Astrocyte (in vitro differentiated cells and primary cell): Measurements from ENCODE around the gene SAP30L. TPM values are rescaled to one million over a fixed set of nuclear protein-coding genes. Genes with fewer than 3 reads are reported as not detected.

Experiments used
- DNase-seq: peaks from one replicate; pipeline ENCODE4 v3.0.0-alpha.2; 2010; ENCODE audit warnings: low read depth
- FAIRE-seq: peaks from 2 replicates; lab custom pipeline; 2011; peaks lifted over from hg19 to GRCh38; lab: Jason Lieb, UNC
- H2AFZ ChIP-seq: 2 replicates; pipeline ENCODE4 v1.6.0; 2012; ENCODE audit warnings: low read depth, low read length, inconsistent platforms
- H3K27ac ChIP-seq: 2 replicates; pipeline ENCODE4 v1.5.1; 2011; ENCODE audit warnings: low read depth, low read length, inconsistent platforms
- H3K27me3 ChIP-seq: 2 replicates; pipeline ENCODE4 v1.6.0; 2011; ENCODE audit warnings: low read length, inconsistent platforms; ENCODE audit not compliant: insufficient read depth
- H3K36me3 ChIP-seq: 2 replicates; pipeline ENCODE4 v1.5.1; 2011; ENCODE audit warnings: low read length, inconsistent platforms; ENCODE audit not compliant: insufficient read depth
- H3K4me1 ChIP-seq: 2 replicates; pipeline ENCODE4 v1.5.1; 2011; ENCODE audit warnings: low read length, inconsistent platforms; ENCODE audit not compliant: insufficient read depth
- H3K4me2 ChIP-seq: 2 replicates; pipeline ENCODE4 v1.6.0; 2012; ENCODE audit warnings: low read length, inconsistent platforms
- H3K4me3 ChIP-seq: 2 replicates; pipeline ENCODE4 v1.5.1; 2011; ENCODE audit warnings: low read depth, mild to moderate bottlenecking, low read length, inconsistent platforms; ENCODE audit not compliant: insufficient read depth
- H3K79me2 ChIP-seq: 2 replicates; pipeline ENCODE4 v1.6.0; 2012; ENCODE audit warnings: mild to moderate bottlenecking, low read length, inconsistent platforms; ENCODE audit not compliant: insufficient read depth
- H3K9ac ChIP-seq: 2 replicates; pipeline ENCODE4 v1.6.0; 2012; ENCODE audit warnings: mild to moderate bottlenecking, low read length, inconsistent platforms
- H3K9me3 ChIP-seq: 2 replicates; pipeline ENCODE4 v1.5.1; 2012; ENCODE audit warnings: low read depth, mild to moderate bottlenecking, low read length, inconsistent platforms; ENCODE audit not compliant: insufficient read depth
- H4K20me1 ChIP-seq: 2 replicates; pipeline ENCODE4 v1.6.0; 2012; ENCODE audit warnings: low read length, inconsistent platforms; ENCODE audit not compliant: insufficient read depth
- H3K27ac Mint-ChIP-seq: one replicate; pipeline ENCODE4 v1.8.0; 2021; ENCODE audit warnings: mild to moderate bottlenecking, mixed read lengths; ENCODE audit not compliant: unreplicated experiment
- H3K27me3 Mint-ChIP-seq: one replicate; pipeline ENCODE4 v1.8.0; 2021; ENCODE audit warnings: low read depth, mixed read lengths; ENCODE audit not compliant: unreplicated experiment
- H3K36me3 Mint-ChIP-seq: one replicate; pipeline ENCODE4 v1.8.0; 2021; ENCODE audit warnings: low read depth, mixed read lengths; ENCODE audit not compliant: unreplicated experiment
- H3K4me1 Mint-ChIP-seq: one replicate; pipeline ENCODE4 v1.8.0; 2021; ENCODE audit warnings: low read depth, mixed read lengths; ENCODE audit not compliant: unreplicated experiment
- H3K4me3 Mint-ChIP-seq: one replicate; pipeline ENCODE4 v1.8.0; 2021; ENCODE audit warnings: mild to moderate bottlenecking, moderate library complexity, mixed read lengths; ENCODE audit not compliant: unreplicated experiment
- H3K9me3 Mint-ChIP-seq: one replicate; pipeline ENCODE4 v1.8.0; 2021; ENCODE audit warnings: mild to moderate bottlenecking, mixed read lengths; ENCODE audit not compliant: unreplicated experiment
- EZH2 ChIP-seq: IDR thresholded peaks from 2 replicates; pipeline ENCODE4 v1.6.1; 2012; ENCODE audit warnings: mild to moderate bottlenecking, low read length, inconsistent platforms; ENCODE audit not compliant: insufficient read depth
- total RNA-seq: library from RNA; stranded (reverse); gene quantifications from 2 replicates; pipeline ENCODE4 v1.2.1, GENCODE V29; 2021
- TF ChIP-seq, protein P1 (sequence below): IDR thresholded peaks from 2 replicates; pipeline ENCODE4 v1.5.1; 2011; ENCODE audit warnings: low read depth, mild to moderate bottlenecking, inconsistent platforms, low read length, moderate library complexity; ENCODE audit not compliant: insufficient read depth

Gene SAP30L
- total RNA-seq, 1 donor from 2014 or later: 26.3 TPM

DNA sequence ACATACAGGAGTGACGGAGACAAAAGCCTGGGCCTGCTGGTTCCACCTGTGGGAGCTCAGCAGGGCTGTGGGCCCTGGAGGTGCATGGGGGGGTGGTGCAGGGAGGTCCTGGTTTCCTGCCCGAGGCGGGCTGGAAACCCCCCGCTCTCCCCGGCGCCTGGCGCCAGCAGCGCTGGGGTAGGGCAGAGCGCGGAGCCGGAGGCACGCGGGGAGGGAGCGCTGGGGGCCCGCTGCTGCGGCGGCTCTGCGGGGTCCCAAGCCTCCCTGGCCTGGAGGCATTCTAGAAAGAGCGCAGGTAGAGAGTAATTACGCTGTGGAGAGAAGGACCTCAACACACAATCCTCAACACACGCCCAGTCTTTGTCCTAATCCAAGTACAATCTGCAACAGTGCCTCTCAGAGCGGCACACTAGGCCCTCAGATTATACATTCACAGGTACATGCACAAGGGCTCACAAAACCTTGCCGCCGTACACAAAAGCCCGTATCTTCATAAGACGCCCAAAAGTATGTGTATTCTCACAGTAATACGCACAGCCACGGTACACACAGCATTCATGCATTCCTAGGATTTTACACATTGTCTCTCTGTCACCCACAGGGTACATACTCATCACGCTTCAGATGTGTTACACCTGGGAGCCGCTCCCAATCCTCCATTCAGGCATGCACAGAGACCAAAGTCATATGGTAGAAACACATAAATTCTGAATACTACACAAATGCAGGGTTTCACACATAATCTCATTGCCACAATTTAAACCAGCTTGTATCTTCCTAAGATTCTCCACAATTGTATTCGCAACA is 34.4 kb downstream of the SAP30L start:
- H3K4me1 Mint-ChIP-seq: peaks cover 1% of the 10 kb centered on the region
- H3K36me3 ChIP-seq: no peaks in the 10 kb centered on the region
- H3K27me3 ChIP-seq: peaks cover 98% of the 10 kb centered on the region
- peaks cover 31% of the 10 kb centered on the region for H4K20me1 ChIP-seq
- TF ChIP-seq EZH2: peak; percentile 62
- TF ChIP-seq, protein P1, sequence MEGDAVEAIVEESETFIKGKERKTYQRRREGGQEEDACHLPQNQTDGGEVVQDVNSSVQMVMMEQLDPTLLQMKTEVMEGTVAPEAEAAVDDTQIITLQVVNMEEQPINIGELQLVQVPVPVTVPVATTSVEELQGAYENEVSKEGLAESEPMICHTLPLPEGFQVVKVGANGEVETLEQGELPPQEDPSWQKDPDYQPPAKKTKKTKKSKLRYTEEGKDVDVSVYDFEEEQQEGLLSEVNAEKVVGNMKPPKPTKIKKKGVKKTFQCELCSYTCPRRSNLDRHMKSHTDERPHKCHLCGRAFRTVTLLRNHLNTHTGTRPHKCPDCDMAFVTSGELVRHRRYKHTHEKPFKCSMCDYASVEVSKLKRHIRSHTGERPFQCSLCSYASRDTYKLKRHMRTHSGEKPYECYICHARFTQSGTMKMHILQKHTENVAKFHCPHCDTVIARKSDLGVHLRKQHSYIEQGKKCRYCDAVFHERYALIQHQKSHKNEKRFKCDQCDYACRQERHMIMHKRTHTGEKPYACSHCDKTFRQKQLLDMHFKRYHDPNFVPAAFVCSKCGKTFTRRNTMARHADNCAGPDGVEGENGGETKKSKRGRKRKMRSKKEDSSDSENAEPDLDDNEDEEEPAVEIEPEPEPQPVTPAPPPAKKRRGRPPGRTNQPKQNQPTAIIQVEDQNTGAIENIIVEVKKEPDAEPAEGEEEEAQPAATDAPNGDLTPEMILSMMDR: no peak
- H2AFZ ChIP-seq: no peak overlapping the region
- no peak overlapping the region for H3K9ac ChIP-seq
- peaks cover 3% of the 10 kb centered on the region for H3K9me3 ChIP-seq
- no peaks in the 10 kb centered on the region for H3K36me3 Mint-ChIP-seq
- H3K79me2 ChIP-seq: no peaks in the 10 kb centered on the region
- no peak overlapping the region for H3K4me3 ChIP-seq
- DNase-seq (no peak), FAIRE-seq (no peak)
- H3K4me2 ChIP-seq: no peak overlapping the region
- peaks cover 12% of the 10 kb centered on the region for H3K4me1 ChIP-seq
- H3K27ac Mint-ChIP-seq: peak overlapping the region; percentile 42
- H3K27me3 Mint-ChIP-seq: peaks cover 84% of the 10 kb centered on the region
- H3K27ac ChIP-seq: no peak overlapping the region
- peaks cover 20% of the 10 kb centered on the region for H3K9me3 Mint-ChIP-seq
- no peak overlapping the region for H3K4me3 Mint-ChIP-seq

DNA sequence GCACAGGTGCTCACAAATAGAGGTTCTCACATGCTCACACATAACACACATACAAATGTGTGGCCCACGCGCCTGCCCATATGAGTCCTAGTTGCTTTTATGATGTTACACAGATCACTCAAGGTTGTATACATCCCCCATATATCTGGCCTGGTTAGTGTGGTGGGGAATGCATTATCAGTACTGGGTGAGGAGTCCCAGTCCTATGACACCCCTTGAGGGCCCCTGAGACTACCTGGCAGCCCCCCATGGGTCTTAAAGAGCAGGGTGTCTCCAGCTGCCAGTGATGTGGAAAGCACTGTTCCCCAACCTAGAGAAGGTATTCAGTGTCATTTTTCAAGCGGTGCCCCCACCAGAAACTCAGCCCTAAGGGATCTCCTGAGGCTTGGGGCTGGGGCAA is 35.0 kb downstream of the SAP30L start:
- Histone ChIP-seq H3K79me2 (no peaks in the 10 kb centered on the region), H3K9me3 (peaks cover 3% of the 10 kb centered on the region), H4K20me1 (peaks cover 29% of the 10 kb centered on the region), H2AFZ (no peak overlapping the region), H3K9ac (no peak overlapping the region), H3K4me1 (peaks cover 12% of the 10 kb centered on the region), H3K4me3 (no peak overlapping the region), H3K27ac (no peak overlapping the region), H3K4me2 (no peak overlapping the region), H3K36me3 (no peaks in the 10 kb centered on the region), H3K27me3 (peaks cover 98% of the 10 kb centered on the region)
- Mint-ChIP-seq H3K27ac (no peak overlapping the region), H3K4me1 (peaks cover 1% of the 10 kb centered on the region), H3K9me3 (peaks cover 18% of the 10 kb centered on the region), H3K4me3 (no peak overlapping the region), H3K27me3 (peaks cover 84% of the 10 kb centered on the region), H3K36me3 (no peaks in the 10 kb centered on the region)
- no peak for FAIRE-seq
- TF ChIP-seq, protein P1: no peak
- no peak for TF ChIP-seq EZH2
- no peak for DNase-seq
